GM21447 (cell line): ENCODE measurements around the gene NAA10.

ENCODE experiments used
- ATAC-seq: cut with Tn5 transposase; IDR thresholded peaks from one replicate; pipeline ENCODE4 v1.9.1; 2021; ENCODE audit not compliant: unreplicated experiment

The NAA10 gene

DNA sequence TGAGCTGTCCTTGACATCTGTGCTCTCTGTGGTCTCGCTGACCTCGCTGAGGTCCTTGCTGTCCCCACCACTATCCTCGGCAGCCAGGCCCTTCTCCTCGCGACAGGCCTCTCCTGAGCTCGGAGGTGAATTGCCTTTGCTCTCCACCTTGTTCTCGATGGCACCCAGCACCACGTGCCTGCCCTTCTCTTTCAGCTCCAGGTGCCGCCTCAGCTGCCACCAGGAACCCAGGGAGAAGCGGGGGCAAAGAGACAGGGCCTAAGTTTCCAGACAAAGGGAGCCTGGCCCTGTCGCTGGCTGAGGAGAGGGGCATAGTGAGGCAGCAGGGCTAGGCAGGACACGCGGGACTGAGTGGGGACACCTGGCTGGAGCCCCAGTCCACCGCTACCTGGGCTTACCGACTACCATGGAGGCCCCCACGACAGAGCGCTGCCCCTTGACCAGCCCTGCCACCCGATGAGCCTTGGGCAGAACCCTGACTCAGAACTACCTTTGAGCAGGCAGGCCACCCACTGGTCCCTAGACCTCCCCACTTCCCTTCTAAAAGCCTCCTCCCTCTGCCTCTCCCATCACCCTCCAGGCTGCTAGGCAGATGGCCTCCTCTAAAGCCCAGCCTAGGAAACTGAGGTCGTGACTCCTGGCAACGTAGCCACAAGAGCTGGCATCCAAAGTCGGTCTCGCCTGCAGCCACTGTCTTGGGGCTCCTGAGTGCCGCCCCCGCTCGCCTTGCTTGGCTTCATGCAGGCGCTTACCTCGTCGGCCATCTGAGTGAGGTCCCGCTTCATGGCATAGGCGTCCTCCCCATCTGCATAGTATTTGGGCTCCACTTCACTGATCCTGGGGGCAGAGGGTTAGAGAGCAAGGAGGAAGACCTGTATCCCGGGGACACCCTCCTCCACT lies 4.6 kb downstream of the NAA10 start:
- ATAC-seq, result no peak

DNA sequence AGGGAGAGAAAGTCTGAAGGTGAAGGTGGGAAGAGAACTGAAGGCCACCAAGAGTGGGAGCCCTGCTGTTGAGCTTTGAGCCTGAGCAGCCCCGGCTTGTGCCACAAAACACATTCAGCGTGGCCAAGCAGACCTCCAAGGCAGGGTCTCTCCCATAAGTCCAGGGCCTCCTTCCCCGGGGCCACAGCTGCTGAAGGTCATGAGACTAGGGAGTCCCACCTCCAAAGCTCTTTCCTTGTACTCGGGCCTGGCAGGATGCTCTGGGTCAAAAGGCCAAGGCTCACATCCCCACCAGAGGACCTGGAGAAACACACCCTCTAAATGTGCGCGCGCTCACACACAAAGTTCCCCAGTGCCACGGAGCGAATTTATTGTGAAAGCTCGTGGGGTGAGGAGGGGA lies 5.3 kb downstream of the NAA10 start:
- ATAC-seq, result no peak

DNA sequence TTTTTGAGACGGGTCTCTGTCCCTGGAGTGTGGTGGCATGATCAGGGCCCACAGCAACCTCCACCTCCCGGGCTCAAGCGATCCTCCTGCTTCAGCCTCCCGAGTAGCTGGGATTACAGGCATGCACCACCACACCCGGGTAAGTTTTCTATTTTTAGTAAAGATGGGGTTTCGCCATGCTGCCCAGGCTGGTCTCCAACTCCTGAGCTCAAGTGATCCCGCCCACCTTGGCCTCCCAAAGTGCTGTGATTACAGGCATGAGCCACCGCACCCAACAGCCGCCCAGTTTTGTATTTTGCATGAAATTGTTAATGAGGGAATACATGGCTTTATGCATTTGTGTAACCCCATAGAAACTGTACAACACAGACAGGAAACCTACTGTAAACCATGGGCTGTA lies 6.0 kb downstream of the NAA10 start:
- no peak for ATAC-seq

DNA sequence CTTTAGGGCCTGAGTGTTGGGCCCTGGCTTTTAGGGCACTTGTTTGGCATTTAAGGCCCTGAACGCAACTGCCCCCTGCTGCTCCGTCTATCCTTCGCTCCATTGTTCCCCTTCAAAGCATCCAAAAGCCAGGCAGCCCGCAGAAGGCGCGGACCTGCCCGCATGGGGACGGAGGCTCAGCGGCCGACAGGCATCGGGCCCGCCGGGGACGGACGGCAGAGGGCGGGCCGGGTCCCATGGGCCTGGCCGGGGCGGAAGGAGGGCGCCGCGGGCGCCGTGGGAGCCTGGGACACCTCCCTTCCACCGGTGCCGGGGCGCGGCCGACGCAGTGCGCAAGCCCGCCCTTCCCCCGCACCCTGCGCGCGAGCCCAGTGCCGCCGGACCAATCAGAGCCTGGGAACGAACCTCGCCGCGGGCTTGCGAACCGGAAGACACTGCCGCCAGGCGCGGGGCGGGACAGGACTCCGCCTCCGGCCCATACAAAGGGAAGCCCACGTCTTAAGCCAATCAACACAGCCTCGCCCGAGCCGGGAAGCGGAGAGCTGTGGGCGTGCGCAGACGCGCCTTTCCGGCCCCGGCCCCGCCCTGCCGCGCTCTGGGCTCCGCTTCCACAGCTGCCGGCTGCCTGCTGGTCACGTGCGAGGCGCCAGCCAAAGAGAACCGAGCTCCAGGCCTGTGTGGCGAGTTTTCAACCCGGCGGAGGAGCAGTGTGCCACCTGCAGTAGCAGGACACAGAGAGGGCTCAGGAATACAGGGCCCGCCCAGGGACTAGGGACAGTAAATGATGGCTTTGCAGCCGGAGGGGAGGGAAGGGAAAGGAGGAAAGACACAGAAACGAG lies 6.7 kb downstream of the NAA10 start:
- peak; percentile 62 for ATAC-seq

DNA sequence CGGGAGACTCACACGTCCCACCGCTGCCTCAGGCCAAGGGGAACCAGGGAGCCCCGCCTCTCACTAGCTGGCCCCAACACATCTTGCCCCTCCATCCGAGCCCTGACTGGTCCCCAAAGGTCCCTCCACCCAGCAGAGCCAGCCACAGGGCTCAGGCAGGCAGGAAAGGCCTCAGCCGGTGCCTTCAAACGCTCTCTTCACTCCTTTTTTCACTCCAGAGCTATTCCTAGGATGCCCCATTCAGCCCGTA lies 7.2 kb downstream of the NAA10 start:
- no peak for ATAC-seq

DNA sequence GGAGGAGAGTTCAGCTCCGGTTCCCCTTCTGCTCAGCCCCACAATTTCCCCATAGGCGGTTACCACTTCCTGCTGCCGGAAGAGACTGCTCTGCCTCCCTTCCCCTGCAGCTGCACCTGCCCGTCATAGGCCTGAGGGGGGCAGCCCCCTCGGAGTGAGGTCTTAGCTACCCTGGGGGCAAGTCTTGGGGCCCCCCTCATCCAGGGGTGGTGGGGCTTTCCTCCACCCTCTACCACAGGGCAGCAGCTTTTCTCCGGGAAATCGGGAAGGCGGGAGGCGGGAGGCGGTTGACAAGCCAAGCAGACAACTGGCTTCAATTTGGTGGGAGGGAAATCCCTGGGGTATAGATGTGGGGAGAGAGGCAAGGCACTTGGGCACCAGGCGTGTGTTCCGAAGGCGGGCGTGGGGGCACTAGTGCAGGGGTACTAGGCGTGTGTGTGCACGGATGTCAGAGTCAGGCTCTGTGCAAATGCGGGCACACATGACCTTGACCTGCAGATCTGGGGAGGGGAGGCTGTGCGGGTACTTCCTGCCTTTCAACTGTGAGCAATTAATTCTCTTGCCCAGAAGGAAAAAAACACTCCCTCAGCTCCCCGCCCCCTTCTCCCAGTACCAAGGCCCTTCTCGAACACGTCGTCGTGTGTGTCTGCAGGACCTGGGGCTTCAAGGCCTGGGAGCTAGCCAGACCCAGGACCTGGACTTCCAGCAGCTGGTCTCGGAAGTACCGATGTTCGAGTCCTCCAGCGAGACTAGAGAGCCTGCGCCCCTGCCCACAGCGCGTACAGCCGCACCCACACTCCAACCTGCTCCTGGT lies 7.8 kb downstream of the NAA10 start:
- ATAC-seq, result peak; percentile 38

DNA sequence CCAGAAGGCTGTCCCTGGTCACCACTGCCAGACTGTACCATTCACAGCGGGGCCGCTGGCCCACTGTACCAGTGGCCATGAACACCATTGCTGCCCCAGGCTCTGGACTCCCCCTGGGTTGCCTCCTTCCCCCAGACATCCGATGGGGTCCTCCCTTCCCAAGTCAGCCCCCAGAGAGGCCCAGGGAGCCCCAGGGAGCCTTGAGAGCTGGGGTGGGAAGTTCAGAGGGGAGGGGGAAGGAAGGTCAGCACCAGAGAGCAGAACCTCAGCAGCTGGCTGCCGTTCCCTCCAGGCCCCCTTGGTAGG lies 8.3 kb downstream of the NAA10 start:
- no peak for ATAC-seq

DNA sequence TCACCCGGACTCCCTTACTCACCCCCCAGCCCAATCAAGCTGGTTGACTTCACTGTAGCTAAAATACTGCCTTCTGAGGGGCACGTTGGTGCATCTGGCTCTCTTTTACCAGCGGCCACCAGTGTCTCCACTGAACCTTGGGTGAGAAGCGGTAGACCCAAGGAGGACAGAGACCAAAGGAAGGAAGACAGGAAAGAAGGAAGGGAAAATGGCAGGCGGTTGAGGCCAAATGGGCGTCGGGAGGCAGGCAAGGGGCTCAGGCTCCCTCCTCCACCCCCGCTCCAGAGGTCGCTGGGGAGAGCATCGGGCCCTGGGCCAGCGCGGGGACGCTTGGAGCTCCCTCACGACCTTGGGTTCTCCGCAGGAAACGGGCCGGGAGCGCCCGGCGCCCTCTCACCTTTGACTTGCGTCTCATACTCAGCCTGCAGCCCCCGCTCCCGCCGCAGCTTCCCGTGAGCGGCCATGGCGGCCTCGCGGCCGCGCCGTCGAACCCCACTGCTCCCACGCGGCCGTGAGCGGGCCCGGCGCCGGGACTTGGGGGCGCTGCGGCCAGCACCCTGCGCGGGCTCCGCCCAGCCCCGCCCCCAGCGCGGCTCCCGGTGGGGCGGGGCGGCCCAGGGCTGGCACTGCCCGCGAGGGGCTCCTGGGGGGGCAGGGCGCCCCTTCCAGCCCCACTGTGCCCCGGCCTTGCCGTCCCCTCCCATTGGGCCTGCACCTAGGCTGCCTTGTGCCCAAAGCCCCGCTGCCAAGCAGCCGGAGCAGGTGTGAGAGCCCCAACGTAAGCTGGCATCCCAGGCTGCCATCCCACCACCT lies 8.9 kb downstream of the NAA10 start, which contains the start of gene ARHGAP4:
Gene ARHGAP4 (minus strand): TSS at position 526 of the 813 bp plus-strand sequence. CDS start 62 bp downstream, at position 464.
- ATAC-seq, result no peak

DNA sequence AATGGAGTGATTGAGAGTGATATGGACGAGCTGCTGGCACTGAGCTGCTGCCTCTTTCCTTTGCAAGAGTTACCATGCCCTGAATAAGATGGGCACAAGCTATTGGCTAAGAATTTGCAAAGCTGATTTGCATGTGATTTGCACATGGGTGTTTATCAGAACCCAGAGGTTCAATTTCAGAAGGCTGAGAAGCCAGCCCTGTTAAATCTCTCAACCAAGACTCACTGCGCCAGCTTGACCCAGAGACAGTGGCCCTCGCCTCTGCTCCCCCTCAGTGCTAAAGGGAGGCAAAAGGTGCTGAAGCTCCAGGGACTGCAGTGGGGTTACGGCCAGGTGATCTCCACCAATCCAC lies 9.5 kb downstream of the NAA10 start:
- no peak for ATAC-seq

DNA sequence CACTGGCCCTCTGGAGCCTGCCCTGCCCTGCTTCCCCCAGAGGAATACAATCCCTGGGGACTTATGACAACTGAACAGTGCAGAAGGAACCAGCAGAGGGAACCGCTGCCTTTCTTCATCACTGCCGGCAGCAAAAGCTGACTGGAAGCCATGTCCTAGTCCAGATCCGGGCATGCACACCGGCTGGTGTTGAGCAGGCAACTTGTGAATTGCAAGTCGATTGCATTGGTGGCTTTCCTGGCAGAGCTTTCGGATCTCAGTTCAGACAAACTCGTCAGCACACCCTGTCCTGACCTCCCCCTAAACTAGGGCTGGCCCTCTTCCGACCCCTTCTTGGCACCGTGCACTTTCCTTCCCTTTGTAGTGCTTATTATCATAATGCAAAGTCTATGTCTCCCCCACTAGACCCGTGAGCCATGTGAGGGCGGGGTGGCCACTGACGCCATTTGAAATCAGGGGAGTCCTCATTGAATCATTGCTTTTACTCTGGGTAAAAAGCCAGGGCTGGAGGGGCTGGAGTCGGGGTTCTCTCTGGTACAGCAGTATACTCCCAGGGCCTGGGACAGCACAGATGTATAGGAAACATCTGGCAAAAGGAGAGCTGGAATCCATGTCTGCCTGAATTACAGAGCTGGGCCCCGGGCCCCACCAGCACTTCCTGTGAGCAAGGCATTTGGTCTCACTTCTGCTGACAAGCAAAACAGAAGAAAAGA lies 10.5 kb downstream of the NAA10 start:
- no peak for ATAC-seq

DNA sequence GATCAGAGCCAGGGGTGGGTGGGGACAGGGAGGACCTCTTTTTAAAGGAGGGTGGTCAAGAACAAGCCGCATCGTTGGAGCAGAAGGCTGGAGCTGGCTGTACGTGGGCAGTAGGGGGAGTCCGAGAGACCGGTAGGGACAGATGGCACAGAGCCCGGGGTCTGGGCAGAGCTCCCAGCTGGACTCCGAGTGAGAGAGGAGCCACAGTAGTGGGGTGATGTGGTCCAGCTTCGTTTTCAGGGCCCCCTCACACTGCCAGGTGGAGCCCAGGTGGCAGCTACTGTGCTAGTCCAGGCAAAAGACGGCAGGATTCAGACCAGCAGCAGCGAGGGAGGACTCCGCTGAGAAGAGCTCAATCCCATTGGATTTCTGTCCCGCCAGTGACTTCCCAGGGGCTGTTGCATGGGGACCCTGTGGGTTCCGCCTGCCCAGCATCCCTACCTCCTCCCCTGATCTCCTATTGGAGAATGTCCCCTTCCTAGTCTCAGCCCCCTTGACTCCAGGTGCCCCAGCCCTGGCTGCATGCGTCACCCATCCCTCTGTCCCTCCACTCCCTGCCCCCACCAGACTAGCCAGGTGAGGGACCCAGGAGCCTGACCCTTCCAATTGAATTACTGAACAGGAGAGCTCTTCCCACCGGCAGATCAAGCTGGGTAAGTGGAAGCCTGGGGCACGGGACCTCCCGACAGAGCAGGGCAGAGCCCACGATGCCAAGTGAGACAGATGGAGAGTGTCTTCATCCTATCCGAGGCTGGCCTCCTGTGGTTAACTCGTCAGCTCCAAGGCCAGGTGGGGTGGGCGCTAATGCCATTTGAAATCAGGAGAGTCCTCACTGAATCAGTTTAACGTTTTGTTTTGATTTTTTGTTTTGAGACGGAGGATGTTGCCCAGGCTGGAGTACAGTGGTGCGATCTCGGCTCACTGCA lies 11.6 kb downstream of the NAA10 start:
- no peak for ATAC-seq

DNA sequence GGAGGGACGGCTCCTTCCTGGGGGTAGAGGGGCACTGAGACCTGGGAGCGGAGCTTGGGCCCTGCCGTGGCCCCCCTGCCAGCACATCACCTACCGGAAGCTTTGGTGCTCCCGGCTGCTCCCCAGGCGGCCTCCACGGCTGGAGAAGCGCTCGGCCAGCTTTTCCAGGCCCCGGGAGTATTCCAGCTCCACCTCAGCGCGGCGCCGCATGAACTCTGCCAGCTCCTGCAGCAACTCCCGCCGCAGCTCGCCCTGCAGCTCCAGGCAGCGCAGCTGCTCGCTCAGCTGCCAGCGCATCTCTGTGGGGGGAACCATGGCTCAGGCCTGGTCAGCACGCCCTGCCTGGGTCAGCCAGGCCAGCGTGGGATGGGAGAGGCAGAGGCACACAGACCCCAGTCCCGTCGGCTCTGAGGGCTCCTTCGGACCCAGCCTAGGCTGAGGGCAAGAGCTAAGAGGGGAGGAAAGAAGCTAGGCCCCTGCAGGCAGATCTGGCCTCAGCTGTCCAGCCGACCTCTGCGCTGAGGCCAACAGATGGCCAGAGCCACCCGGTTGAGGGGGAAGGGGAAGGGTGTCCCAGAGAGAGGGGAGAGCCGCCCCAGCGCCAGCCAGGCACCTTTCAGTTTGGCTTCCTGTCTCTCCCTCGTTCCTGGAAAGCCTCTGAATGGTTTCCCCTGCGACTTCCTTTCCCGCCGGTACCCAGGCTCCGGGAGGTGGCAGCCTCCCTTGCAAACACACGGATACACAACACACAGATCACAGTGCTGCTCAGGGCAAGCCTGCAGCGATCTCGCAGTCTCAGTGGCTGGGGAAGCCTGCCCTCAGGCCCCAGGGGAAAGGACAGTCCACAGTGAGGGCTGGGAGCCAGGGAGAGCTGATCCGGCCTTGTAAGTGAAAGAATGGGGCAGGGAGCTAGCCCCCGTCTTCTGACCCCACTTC lies 13.1 kb downstream of the NAA10 start:
- ATAC-seq, result no peak

DNA sequence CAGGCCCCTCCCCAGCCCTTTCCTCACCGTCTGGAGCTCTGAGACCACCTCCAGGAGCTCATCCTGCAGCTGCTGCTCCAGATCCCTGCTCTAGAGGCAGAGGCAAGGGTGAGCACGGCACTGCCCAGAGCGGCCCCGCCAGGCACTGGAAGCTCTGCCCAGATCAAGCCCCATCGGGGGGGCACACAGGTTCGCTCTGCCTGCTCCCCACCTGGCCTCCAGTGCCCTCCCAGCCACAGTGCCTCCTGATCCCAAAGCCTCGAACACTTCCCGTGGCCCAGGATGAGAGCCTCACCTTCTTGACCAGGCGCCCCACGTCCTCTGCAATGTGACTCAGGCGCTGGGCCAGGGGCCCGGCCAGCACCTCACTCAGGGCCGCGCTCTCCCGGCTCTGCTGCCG lies 13.8 kb downstream of the NAA10 start:
- no peak for ATAC-seq

DNA sequence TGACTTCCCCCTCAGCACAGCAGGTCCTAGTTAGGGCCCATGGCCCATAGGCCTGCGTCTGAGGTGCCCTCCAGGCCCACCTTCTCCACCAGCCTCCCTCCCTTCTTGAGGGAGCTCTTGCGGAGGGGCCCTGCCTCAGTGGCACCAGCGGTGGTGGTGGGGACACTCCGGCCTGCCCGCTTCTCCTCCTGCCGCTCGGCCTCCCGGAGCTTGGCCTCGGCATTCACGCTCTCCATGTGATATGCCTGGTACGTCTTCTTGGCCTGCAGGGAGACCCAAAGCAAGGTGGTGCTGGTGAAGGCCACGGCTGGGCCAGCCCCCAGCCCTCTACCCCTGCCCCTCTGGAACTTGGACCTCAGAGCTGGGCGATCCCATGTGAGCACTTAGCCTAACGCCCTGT lies 14.3 kb downstream of the NAA10 start:
- no peak for ATAC-seq

DNA sequence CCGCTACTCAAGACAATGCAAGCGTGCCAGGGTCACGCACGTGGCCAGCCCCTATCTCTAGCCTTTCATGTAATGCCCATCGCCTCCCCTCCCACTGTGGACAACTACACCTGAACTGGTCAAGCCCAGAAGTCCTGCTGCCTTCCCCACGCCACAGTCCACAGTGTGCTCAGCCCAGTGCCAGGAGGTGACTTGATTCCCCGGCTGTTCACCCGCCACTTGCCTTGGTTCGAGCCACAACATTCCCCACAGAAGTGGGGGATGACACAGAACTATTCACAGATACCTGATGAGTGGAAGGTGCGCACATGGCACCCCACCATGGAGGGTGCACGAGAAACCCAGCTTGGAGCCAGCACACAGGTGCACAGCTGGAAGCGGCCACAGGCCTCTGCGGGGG lies 15.6 kb downstream of the NAA10 start:
- ATAC-seq, result no peak

DNA sequence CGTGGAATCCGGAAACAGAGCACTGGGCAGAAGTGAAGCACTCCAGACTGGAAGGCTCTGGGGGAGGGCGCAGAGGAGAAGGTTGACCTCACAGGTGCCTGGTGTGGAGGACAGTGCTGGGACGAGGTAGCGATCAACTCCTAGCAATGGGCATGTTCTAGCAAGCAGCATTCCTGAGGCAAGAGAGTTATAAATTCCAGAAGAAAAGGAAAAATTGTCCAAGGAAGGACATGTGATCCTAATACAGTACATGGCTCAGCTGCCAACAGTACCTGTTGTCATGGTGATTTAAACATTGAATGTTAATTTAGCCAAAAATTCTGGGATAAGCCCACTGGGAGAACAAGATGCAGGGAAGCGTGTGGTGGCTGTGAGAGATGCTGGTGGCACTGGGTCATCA lies 17.0 kb downstream of the NAA10 start:
- no peak for ATAC-seq

DNA sequence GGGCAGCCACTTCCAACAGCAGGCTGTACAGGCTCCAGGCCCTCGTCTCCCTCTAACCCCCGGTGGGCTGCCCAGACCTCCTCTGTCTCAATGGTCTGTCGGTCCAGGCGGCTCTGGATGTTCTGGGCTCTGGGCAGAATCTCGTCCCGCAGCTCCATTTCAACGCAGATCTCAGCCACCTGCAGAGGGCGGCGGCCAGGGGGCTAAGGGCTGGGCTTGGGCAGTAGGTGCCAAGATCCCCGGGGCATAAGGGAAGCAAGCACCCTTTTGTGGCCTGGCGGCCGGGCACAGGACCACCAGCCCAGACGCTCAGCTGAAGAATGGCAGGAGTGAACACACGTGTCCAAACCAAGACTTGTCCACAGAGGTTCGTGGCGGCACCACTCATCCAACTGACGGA lies 21.1 kb downstream of the NAA10 start:
- no peak for ATAC-seq

DNA sequence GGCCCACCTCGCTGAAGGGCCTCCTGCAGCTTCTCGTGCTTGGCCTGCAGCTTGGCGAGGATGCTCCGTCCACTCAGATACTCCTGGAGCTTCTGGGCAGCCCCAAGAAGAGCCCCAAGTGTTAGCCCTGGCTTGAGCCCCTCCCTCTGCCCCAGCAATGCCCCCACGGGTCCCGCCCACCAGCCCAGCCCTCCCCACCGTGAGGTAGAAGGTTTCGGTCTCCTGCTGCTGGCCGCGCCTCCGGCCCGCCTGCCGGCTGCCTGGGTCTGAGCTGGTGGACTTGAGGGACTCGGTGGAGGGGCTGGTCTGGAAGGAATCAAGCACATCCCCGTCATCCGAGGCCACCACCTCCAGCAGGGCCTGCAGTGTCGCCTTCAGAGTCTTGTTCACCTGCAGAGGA lies 21.6 kb downstream of the NAA10 start:
- no peak for ATAC-seq
